ENCODE data around the gene ZEB2.

Gene ZEB2

GRCh38 chr2:144512470-144512869 is 7.4 kb downstream of the ZEB2 start:
- DNase-seq = no peak

GRCh38 chr2:144511937-144512336 is 8.0 kb downstream of the ZEB2 start:
- no peak for DNase-seq

- DNase-seq = no peak
These were observed 8.6 kb downstream of the ZEB2 start for GRCh38 chr2:144511226-144511810.

- no peak for DNase-seq
These were observed 9.5 kb downstream of the ZEB2 start for GRCh38 chr2:144510294-144510991.

- no peak for DNase-seq
These were observed 10.1 kb downstream of the ZEB2 start for GRCh38 chr2:144509879-144510221.

- no peak for DNase-seq
These were observed 10.7 kb downstream of the ZEB2 start for GRCh38 chr2:144509001-144509878.

- no peak for DNase-seq
These were observed 11.6 kb downstream of the ZEB2 start for GRCh38 chr2:144508172-144508851.

- DNase-seq = no peak
These were observed 12.3 kb downstream of the ZEB2 start for GRCh38 chr2:144507441-144508171.

GRCh38 chr2:144505245-144505831 is 14.6 kb downstream of the ZEB2 start:
- no peak for DNase-seq

GRCh38 chr2:144504218-144504641 is 15.7 kb downstream of the ZEB2 start:
- no peak for DNase-seq

- DNase-seq = no peak
These were observed 16.7 kb downstream of the ZEB2 start for GRCh38 chr2:144503242-144503641.

GRCh38 chr2:144502369-144502768 is 17.6 kb downstream of the ZEB2 start:
- no peak for DNase-seq

GRCh38 chr2:144501627-144502026 is 18.3 kb downstream of the ZEB2 start:
- no peak for DNase-seq

GRCh38 chr2:144501118-144501517 is 18.8 kb downstream of the ZEB2 start:
- no peak for DNase-seq

GRCh38 chr2:144500563-144500962 is 19.4 kb downstream of the ZEB2 start:
- no peak for DNase-seq

GRCh38 chr2:144498277-144498676 is 21.6 kb downstream of the ZEB2 start:
- DNase-seq = no peak

GRCh38 chr2:144496977-144497598 is 22.8 kb downstream of the ZEB2 start:
- no peak for DNase-seq

- no peak for DNase-seq
These were observed 23.6 kb downstream of the ZEB2 start for GRCh38 chr2:144496092-144496976.

- DNase-seq = no peak
These were observed 24.5 kb downstream of the ZEB2 start for GRCh38 chr2:144495227-144496091.
